Left forelimb (tissue), 1 donor: ENCODE results near the gene GPA33.
A peak's percentile ranks its signal among the peaks of the same experiment; 100 is the strongest.

Experiments
- DNase-seq: peaks from one replicate; pipeline ENCODE4 v3.0.0-alpha.2; 2018; ENCODE audit warnings: low spot score

The GPA33 gene

DNA sequence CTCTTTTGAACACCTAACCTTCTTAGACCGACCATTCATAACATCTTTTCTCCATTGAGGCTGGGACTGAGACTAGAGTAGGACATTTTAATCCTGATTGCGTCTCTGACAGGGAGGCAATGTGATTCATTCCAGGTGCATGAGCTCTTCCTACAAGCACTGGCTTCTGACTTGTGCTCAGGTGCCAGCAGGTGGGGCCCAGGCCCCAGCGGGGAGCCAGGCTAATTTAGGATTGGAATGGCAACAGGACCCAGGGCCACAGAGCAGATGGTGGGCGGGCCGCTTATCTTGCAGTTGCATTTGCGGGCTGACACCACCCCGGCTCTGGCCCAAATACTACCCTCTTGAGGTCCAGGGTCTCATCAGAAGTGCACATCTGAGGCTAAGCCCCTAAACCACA is 4.1 kb downstream of the GPA33 start:
- no peak for DNase-seq

GRCh38 chr1:167084757-167085156 is 5.4 kb downstream of the GPA33 start:
- DNase-seq = no peak

DNA sequence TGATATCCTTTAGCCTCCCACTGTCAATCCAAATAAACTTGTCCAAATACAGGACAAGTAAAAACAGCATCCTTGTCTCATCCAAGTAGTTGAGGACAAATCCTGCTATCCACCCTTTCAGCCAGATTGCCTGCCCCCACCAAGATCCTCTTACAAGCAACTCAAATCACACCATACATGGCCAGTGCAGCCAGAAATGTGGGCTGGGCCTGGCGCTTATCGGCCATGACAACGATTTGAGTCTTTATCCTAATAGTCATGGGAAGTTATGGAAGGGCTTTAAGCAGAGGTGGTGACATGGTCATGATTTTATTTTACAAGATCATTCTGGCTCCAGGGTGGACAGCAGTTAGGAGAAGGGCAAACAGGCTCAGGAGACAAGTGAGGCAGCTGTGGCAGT is 6.3 kb downstream of the GPA33 start:
- no peak for DNase-seq

DNA sequence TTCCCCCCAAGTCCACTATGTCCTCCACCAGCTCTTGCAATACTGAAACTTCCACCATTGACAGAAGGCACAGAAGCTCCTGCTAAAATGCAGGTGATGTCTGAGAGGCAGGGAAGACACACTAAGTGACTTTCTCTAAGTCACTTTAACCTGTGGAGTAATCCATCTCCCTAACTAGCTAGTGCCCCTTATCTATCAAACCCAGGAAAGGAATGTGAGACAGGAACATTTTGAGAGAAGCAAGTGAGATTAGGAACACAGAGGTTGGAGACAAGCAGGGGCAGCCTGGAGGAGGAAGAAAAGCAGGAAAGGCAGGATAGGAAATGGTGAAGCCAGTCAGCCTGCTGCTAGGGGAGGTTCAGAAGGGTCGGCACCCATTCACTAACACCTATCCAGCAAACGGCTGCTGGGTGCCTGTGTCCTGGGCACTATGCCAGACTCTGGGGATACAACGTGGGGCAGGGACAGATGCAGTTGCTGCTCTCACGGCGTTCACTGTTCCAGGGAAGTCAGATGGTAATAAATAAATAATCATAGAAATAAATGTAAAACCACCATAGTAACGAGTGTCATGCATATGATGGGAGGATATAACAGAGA is 7.0 kb downstream of the GPA33 start:
- DNase-seq = no peak

DNA sequence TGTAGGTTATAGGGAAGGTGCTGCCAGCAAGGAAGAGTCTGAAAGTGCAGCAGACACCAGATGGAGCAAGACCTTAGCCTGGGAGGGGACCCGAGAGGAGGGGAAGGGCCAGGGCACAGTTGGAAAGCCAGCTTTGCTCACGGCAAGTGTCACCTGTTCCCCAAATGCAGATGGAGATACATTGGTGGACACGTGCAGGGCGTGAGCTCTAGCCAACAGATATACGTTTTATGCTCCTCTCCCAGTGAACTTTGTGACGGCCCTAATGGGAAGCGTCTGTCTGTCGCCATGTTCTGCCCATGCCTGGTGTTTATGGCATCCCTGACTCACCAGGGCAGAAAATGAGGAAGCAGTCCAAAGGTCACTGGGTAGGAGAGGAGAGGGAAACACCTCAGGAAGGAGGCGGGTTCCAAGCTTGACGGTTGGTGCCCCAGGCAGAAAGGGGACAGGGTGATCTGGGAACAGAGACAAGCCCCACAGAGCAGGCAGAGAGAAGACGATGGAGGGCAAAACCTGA is 7.6 kb downstream of the GPA33 start:
- no peak for DNase-seq

- no peak for DNase-seq
Observed at GRCh38 chr1:167081594-167082156, 8.5 kb downstream of the GPA33 start.

DNA sequence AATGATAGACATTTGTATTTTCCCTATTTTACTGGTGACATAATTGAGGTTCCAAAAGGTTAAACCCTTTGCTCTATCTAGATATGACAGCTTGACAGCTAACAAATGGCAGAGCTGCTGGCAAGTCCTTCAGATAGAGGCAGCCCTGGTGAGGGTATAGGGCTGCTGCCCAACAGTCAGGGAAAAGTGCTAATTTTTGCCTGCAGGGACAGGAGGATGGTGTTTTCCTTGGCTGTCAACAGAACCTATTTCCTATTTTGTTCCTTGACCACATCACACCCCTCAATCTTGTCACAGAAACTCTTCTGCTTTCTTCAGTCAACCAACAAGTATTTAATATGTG is 12.3 kb downstream of the GPA33 start:
- DNase-seq = no peak

- DNase-seq = no peak
Observed at GRCh38 chr1:167077128-167077867, 12.9 kb downstream of the GPA33 start.

- no peak for DNase-seq
Observed at GRCh38 chr1:167076136-167076710, 14.0 kb downstream of the GPA33 start.

- no peak for DNase-seq
Observed at GRCh38 chr1:167071286-167071685, 18.9 kb downstream of the GPA33 start.

GRCh38 chr1:167068761-167069160 is 21.4 kb downstream of the GPA33 start:
- DNase-seq = no peak

- no peak for DNase-seq
Observed at GRCh38 chr1:167067904-167068303, 22.3 kb downstream of the GPA33 start.

GRCh38 chr1:167066333-167067122 is 23.6 kb downstream of the GPA33 start:
- peak; percentile 84 for DNase-seq

- DNase-seq = no peak
Observed at GRCh38 chr1:167065471-167065870, 24.7 kb downstream of the GPA33 start.

GRCh38 chr1:167064621-167065020 is 25.6 kb downstream of the GPA33 start:
- DNase-seq = no peak

DNA sequence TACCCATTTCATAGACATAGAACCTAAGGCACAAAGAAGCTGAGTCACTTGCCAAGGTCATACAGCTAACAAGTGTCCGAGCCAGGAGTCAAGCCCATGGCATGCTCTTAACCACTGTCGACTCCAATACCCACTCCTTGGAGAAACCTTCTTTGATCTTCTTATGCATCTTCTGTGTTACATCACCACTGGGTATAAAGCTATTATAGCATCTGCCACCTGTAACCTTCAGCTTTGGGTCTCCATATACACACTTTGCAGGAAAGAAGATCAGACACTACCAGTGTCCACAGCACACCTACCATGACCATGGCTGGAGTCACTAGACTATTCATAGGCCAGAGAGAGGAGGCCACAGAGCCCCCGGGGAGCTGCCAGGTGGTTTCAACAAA is 29.1 kb downstream of the GPA33 start:
- DNase-seq = no peak

DNA sequence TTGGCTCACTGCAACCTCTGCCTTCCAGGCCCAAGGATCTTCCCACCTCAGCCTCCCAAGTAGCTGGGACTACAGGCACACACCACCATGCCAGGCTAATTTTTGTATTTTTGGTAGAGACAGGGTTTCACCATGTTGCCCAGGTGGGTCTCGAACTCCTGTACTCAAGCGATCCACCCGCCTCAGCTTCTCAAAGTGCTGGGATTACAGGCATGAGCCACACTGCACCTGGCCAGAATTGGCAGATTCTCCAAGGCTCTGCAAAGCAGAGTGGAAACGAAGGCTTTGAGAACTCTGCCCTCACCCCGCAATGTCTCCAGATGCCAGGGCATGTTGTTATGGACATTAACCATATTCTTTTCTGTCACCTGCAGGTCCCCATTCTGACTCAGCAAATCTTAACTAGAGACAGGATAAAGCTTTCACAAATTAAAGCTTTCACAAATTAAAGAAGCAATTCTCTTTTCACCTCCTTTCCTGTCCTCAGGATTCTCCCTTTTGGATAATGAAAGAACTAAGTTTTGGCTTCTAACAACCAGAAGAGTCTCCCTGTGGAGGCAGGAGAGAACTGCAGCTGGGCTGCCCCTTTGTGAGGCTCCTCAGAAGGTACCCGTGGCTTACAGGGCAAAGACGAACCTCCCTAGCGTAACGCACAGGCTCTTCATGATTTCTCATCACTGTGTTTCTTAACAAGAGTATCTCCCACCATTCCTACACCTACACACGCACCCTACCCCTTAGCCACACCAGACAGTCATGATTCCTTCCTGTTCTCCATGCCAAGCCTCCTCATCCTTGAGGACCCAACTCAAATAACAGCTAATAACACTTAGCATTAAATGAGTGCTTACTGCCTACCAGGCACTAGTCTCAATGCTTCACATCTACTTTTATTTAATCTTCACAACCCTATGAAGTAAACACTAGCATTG is 29.8 kb downstream of the GPA33 start:
- DNase-seq = no peak

GRCh38 chr1:167059809-167060107 is 30.4 kb downstream of the GPA33 start:
- DNase-seq = no peak

DNA sequence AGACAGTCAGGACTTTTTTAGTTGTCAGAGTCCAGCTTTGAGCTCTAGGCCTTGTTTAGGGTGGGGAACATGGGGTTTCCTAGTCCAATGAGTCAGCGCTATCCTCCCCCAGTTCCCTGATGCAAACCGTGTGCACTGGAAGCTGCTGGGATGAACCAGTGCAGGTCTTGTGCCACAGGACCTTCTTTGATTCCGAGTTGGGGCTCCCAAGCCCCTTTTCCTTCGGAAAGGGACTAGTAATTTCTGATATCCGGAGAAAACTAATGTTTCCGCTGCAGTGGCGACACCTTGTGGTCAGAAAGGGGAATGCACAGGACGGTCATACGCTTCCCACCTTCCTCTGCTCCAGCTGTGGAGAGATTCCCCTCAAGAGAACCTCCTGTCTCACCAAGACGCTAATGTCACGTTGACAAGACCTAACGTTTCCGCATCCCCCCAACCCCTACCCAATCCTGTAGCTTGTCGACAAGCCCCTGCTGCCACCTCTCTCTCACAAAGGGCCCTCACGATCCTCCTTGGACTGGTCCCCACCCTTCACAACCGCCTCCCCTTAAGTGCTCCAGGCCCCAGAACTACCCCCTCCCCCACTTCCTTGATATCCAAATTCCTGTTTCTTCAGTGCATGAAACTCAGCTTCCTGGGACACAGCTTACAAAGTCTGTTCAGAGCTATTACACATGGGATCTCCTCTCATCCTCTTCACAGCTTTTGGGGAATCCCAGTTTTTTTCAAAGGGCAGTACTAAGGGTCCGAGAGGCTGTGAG is 30.9 kb downstream of the GPA33 start:
- DNase-seq = peak; percentile 83

- no peak for DNase-seq
Observed at GRCh38 chr1:167057241-167057688, 32.9 kb downstream of the GPA33 start.
